GM12878 (cell line): ENCODE measurements around the gene FKBP8. TPM values are rescaled to one million over a fixed set of nuclear protein-coding genes. Genes with fewer than 3 reads are reported as not detected.

Source experiments
- ATAC-seq: fragments of 200-7000 bp; cut with Tn5 transposase; 3 replicates; pipeline ENCODE4 v1.9.1; 2020; ENCODE audit warnings: mild to moderate bottlenecking, moderate library complexity
- BruUV-seq: library from RNA; stranded (reverse); fragments of 400-500 nt; replicated peaks from 2 replicates; lab custom pipeline; 2021; lab: Mats Ljungman, UMichigan
- CTCF ChIA-PET: fragments of 300-600 bp; sonication (Branson Sonifier 250); formaldehyde crosslinking; extraction: SDS; loops from one replicate; lab custom pipeline; 2021; ENCODE audit warnings: inconsistent platforms; lab: Yijun Ruan, JAX
- POLR2A ChIA-PET: fragments of 350-600 bp; formaldehyde crosslinking; extraction: SDS; loops from one replicate; lab custom pipeline; 2021; ENCODE audit warnings: inconsistent platforms; lab: Charles Lee
- RAD21 ChIA-PET: fragments of 300-600 bp; sonication (Branson Sonifier 250); formaldehyde crosslinking; loops from one replicate; lab custom pipeline; 2023; ENCODE audit warnings: antibody characterized with exemption; ENCODE audit not compliant: unreplicated experiment; lab: Charles Lee
- SMC1A ChIA-PET: fragments of 300-600 bp; sonication (Branson Sonifier 250); formaldehyde crosslinking; loops from one replicate; lab custom pipeline; 2023; ENCODE audit not compliant: unreplicated experiment, uncharacterized antibody; lab: Charles Lee
- DNase-seq: peaks from one replicate; pipeline ENCODE4 v3.0.0-alpha.2; 2011; ENCODE audit warnings: low read depth, low spot score
- FAIRE-seq: peaks from 3 replicates; lab custom pipeline; 2011; peaks lifted over from hg19 to GRCh38; lab: Jason Lieb, UNC
- H2AFZ ChIP-seq: 2 replicates; pipeline ENCODE4 v1.6.0; 2011; ENCODE audit warnings: low read depth, low read length, control low read depth; ENCODE audit not compliant: control insufficient read depth
- H3K27ac ChIP-seq: 2 replicates; pipeline ENCODE4 v1.5.1; 2011; ENCODE audit warnings: control low read depth; ENCODE audit not compliant: control insufficient read depth, insufficient read depth
- H3K27me3 ChIP-seq, 2 experiments: replicated peaks in 1 of 2; 2 replicates each; pipeline versions ENCODE4 v1.6.0 to v1.6.1; 2011; ENCODE audit warnings: low read length in 1 of 2; ENCODE audit not compliant: control insufficient read depth in 2 of 2, insufficient read depth in 2 of 2
- H3K36me3 ChIP-seq, 2 experiments: 2 replicates each; pipeline ENCODE4 v1.5.1; 2011; ENCODE audit warnings: low read length in 1 of 2; ENCODE audit not compliant: control insufficient read depth in 2 of 2, insufficient read depth in 2 of 2
- H3K4me1 ChIP-seq: 2 replicates; pipeline ENCODE4 v1.6.1; 2011; ENCODE audit warnings: mild to moderate bottlenecking, low read length, moderate library complexity, mixed read lengths; ENCODE audit not compliant: control insufficient read depth, insufficient read depth
- H3K4me2 ChIP-seq: 2 replicates; pipeline ENCODE4 v1.6.0; 2011; ENCODE audit warnings: control low read depth; ENCODE audit not compliant: control insufficient read depth, insufficient read depth
- H3K4me3 ChIP-seq: fragments of 200-600 bp; sonication (generic); 2 replicates; pipeline ENCODE4 v1.5.1; 2016
- H3K79me2 ChIP-seq: 2 replicates; pipeline ENCODE4 v1.6.0; 2011; ENCODE audit warnings: low read length; ENCODE audit not compliant: control insufficient read depth, insufficient read depth
- H3K9ac ChIP-seq: 2 replicates; pipeline ENCODE4 v1.8.0; 2011; ENCODE audit warnings: low read length, control low read depth, mixed read lengths; ENCODE audit not compliant: control insufficient read depth, insufficient read depth
- H3K9me3 ChIP-seq: replicated peaks from 3 replicates; pipeline ENCODE4 v1.5.1; 2011; ENCODE audit warnings: mild to moderate bottlenecking, low read length; ENCODE audit not compliant: control insufficient read depth, insufficient read depth
- H4K20me1 ChIP-seq: 2 replicates; pipeline ENCODE4 v1.6.0; 2011; ENCODE audit not compliant: control insufficient read depth, insufficient read depth
- ATF7 ChIP-seq: fragments of 450-650 bp; IDR thresholded peaks from 2 replicates; pipeline ENCODE4 v1.6.1; 2016; ENCODE audit warnings: low read depth, mild to moderate bottlenecking
- CHD4 ChIP-seq: fragments of 200-600 bp; sonication (generic); IDR thresholded peaks from 2 replicates; pipeline ENCODE4 v1.6.1; 2016; ENCODE audit warnings: mild to moderate bottlenecking
- CREB1 ChIP-seq: IDR thresholded peaks from 2 replicates; pipeline ENCODE4 v1.6.1; 2012; ENCODE audit warnings: low read depth, mild to moderate bottlenecking, inconsistent platforms
- EZH2 ChIP-seq: IDR thresholded peaks from 2 replicates; pipeline ENCODE4 v1.6.1; 2012; ENCODE audit warnings: low read depth, mild to moderate bottlenecking, control low read depth, inconsistent platforms, low read length, borderline replicate concordance; ENCODE audit not compliant: control insufficient read depth
- HDAC2 ChIP-seq: fragments of 200-600 bp; sonication (generic); IDR thresholded peaks from 2 replicates; pipeline ENCODE4 v1.6.1; 2017
- JUND ChIP-seq: IDR thresholded peaks from 2 replicates; pipeline ENCODE4 v1.6.1; 2012; ENCODE audit warnings: low read depth, mild to moderate bottlenecking, low read length, improper control_type of control experiment, moderate library complexity
- PBX3 ChIP-seq: IDR thresholded peaks from 2 replicates; pipeline ENCODE4 v1.6.1; 2011; ENCODE audit warnings: mild to moderate bottlenecking, low read depth, low read length, moderate library complexity; ENCODE audit not compliant: insufficient replicate concordance
- POLR2AphosphoS5 ChIP-seq: IDR thresholded peaks from 2 replicates; pipeline ENCODE4 v1.6.1; 2011; ENCODE audit warnings: mild to moderate bottlenecking, low read length, inconsistent platforms
- RCOR1 ChIP-seq: conservative IDR thresholded peaks from 2 replicates; pipeline ENCODE4 v1.6.1; 2012; ENCODE audit warnings: low read depth, low read length, improper control_type of control experiment
- SMARCA5 ChIP-seq: fragments of 450-650 bp; IDR thresholded peaks from 2 replicates; pipeline ENCODE4 v1.6.1; 2017; ENCODE audit warnings: mild to moderate bottlenecking
- SREBF2 ChIP-seq: IDR thresholded peaks from 2 replicates; pipeline ENCODE4 v1.6.1; 2012; ENCODE audit warnings: mild to moderate bottlenecking, low read length
- SUPT20H ChIP-seq: IDR thresholded peaks from 2 replicates; pipeline ENCODE4 v1.6.1; 2011; ENCODE audit warnings: low read depth, mild to moderate bottlenecking, low read length, moderate library complexity, borderline replicate concordance; ENCODE audit not compliant: control insufficient read depth
- TBL1XR1 ChIP-seq: IDR thresholded peaks from 2 replicates; pipeline ENCODE4 v1.6.1; 2012; ENCODE audit warnings: low read depth, low read length, improper control_type of control experiment
- TCF12 ChIP-seq: IDR thresholded peaks from 2 replicates; pipeline ENCODE4 v1.6.1; 2011; ENCODE audit warnings: low read depth, mild to moderate bottlenecking, low read length
- ZNF217 ChIP-seq: fragments of 450-650 bp; IDR thresholded peaks from 2 replicates; pipeline ENCODE4 v1.6.1; 2017; ENCODE audit warnings: antibody characterized with exemption, mild to moderate bottlenecking
- ZNF622 ChIP-seq: fragments of 450-650 bp; IDR thresholded peaks from 2 replicates; pipeline ENCODE4 v1.6.1; 2017; ENCODE audit warnings: mild to moderate bottlenecking, inconsistent platforms
- WGBS: methylation state at CpG from one replicate; pipeline ENCODE4 v1.1.6; 2016; ENCODE audit warnings: low lambda C conversion rate; ENCODE audit not compliant: insufficient replicate concordance, insufficient coverage; ENCODE audit errors: missing lambda C conversion rate; 5-methylcytosine and 5-hydroxymethylcytosine counted together
- in situ Hi-C: fragments of 300-500 bp; cut with MboI; formaldehyde crosslinking; loops from 9 replicates; pipeline ENCODE4 v1.14.3; 2018; ENCODE audit warnings: mixed read lengths
- intact Hi-C: fragments of 100-400 bp; cut with micrococcal nuclease; formaldehyde crosslinking; loops from one replicate; pipeline ENCODE4 v1.14.2; 2022; ENCODE audit not compliant: unreplicated experiment
- polyA plus RNA-seq, 11 experiments: library from polyadenylated mRNA; depleted of rRNA in 4 of 11; unstranded in 6 of 11; stranded (reverse) in 5 of 11; fragments of >200 nt; fragmentation: Nextera tagmentation in 4 of 11; fragmentation: Illumina TruSeq in 1 of 11; extraction: Ambion mirVana in 4 of 11; extraction: Trizol in 1 of 11; gene quantifications; 1 replicate in 1 of 11; 2 replicates in 10 of 11; pipeline versions ENCODE4 v1.2.1 to v1.2.3, GENCODE V29; 2011 to 2016; ENCODE audit warnings: inconsistent platforms in 2 of 11, missing spikeins in 2 of 11, low read depth in 1 of 11
- total RNA-seq, 4 experiments: library from RNA; depleted of rRNA in 3 of 4; stranded (reverse); fragments of >200 nt in 3 of 4; fragmentation: Illumina TruSeq in 1 of 4; extraction: Trizol in 1 of 4; gene quantifications; 2 replicates each; pipeline versions ENCODE4 v1.2.1 to v1.2.3, GENCODE V29; 2013 to 2021

FKBP8 gene
- total and polyA plus RNA-seq, 10 of the 15 experiments (the other 5 are each of a cell fraction or from before 2014, with no cell fraction given): 0.13 to 205 (median 95.4) TPM

DNA sequence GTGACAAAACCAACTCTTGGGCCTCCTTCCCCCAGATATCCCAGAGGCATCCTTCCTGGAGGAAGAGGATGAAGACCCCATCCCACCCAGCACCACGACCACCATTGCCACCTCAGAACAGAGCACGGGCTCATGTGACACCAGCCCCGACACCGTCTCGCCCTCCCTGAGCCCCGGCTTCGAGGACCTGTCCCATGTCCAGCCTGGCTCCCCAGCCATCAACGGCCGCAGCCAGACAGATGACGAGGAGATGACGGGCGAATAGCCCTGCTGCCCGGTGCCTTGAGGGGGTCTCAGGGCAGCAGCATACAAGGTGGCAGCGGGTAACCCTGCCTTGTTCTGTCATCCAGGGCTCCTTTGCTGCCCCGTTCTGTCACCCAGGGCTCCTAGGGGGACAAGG lies 25.0 kb upstream of the FKBP8 start:
- WGBS: 99% methylated on average over 15 of the region's 15 CpGs
- ChIA-PET SMC1A (interaction anchor here (1.0 kb wide), 1 partner anchor 25 kb away, joined by 3 read pairs; the partner anchor contains the start of gene FKBP8), POLR2A (no interaction called here), RAD21 (no interaction called here), CTCF (no interaction called here)
- Histone ChIP-seq H3K9me3 (no peaks in the 10 kb centered on the region), H3K27me3 (no peaks in the 10 kb centered on the region), H3K79me2 (peaks cover 17% of the 10 kb centered on the region), H3K4me1 (peaks cover 7% of the 10 kb centered on the region; the same call in 1 of the 2 replicates), H2AFZ (no peak overlapping the region), H3K36me3 (peaks cover 15 to 19% of the 10 kb centered on the region in 2 experiments), H3K27ac (no peak overlapping the region), H4K20me1 (peaks cover 8% of the 10 kb centered on the region; the same call in 1 of the 2 replicates), H3K4me3 (no peak overlapping the region), H3K4me2 (no peak overlapping the region), H3K9ac (no peak overlapping the region)
- intact Hi-C loops (no loop called here), in situ Hi-C loops (no loop called here)
- ATAC-seq (no peak), DNase-seq (no peak), FAIRE-seq (no peak)
- BruUV-seq: no TSS peak
- no peak for TF ChIP-seq ZNF622
- TF ChIP-seq JUND: no peak
- no peak for TF ChIP-seq TCF12
- no peak for TF ChIP-seq RCOR1
- no peak for TF ChIP-seq POLR2AphosphoS5
- TF ChIP-seq ZNF217: no peak
- TF ChIP-seq SMARCA5: no peak
- TF ChIP-seq HDAC2: no peak
- TF ChIP-seq, all 136 proteins: peak for 0

GRCh38 chr19:18566953-18567352 lies 23.6 kb upstream of the FKBP8 start:
- FAIRE-seq (no peak), DNase-seq (no peak), ATAC-seq (no peak)
- H3K4me2 ChIP-seq: no peak overlapping the region
- SMC1A ChIA-PET: interaction anchor here (0.8 kb wide), 1 partner anchor 8 kb away, joined by 3 read pairs; no protein-coding TSS in a partner anchor
- in situ Hi-C loops (no loop called here), intact Hi-C loops (no loop called here)
- no peaks in the 10 kb centered on the region; the same call in 1 of the 2 replicates for H3K4me1 ChIP-seq
- peaks cover 3% of the 10 kb centered on the region for H3K79me2 ChIP-seq
- RAD21 ChIA-PET: no interaction called here
- H3K27ac ChIP-seq: no peak overlapping the region
- WGBS: 100% methylated on average over 8 of the region's 8 CpGs
- POLR2A ChIA-PET: no interaction called here
- H3K9me3 ChIP-seq: no peaks in the 10 kb centered on the region
- H4K20me1 ChIP-seq: no peaks in the 10 kb centered on the region
- H2AFZ ChIP-seq: no peak overlapping the region
- TF ChIP-seq EZH2 (no peak), TBL1XR1 (no peak), CREB1 (no peak), CHD4 (no peak), PBX3 (no peak), SREBF2 (no peak), SUPT20H (no peak), ATF7 (no peak)
- BruUV-seq: no TSS peak
- peaks cover 18 to 24% of the 10 kb centered on the region in 2 experiments for H3K36me3 ChIP-seq
- H3K27me3 ChIP-seq: no peaks in the 10 kb centered on the region
- no peak overlapping the region for H3K9ac ChIP-seq
- CTCF ChIA-PET: interaction anchor here (1.6 kb wide), 1 partner anchor 14 kb away, joined by 3 read pairs; no protein-coding TSS in a partner anchor
- no peak overlapping the region for H3K4me3 ChIP-seq
